Nephron progenitor cell (in vitro differentiated cells): ENCODE measurements around the gene KCNJ8.
"Not testable (repeated sequence)": the region's sequence is repeated elsewhere in the genome, so short reads cannot be mapped to it uniquely, and the experiment has no call there.

Experiments used
- DNase-seq: peaks from one replicate; pipeline ENCODE4 v3.0.0; 2021
- H3K27ac Mint-ChIP-seq: 2 replicates; pipeline ENCODE4 v1.8.0; 2021; ENCODE audit warnings: mild to moderate bottlenecking, moderate library complexity, mixed read lengths
- H3K27me3 Mint-ChIP-seq: 2 replicates; pipeline ENCODE4 v1.8.0; 2021; ENCODE audit warnings: mild to moderate bottlenecking, low read depth, mixed read lengths; ENCODE audit not compliant: poor library complexity
- H3K36me3 Mint-ChIP-seq: 2 replicates; pipeline ENCODE4 v1.8.0; 2021; ENCODE audit warnings: low read depth, mixed read lengths
- H3K4me1 Mint-ChIP-seq: 2 replicates; pipeline ENCODE4 v1.8.0; 2021; ENCODE audit warnings: mixed read lengths
- H3K4me3 Mint-ChIP-seq: 2 replicates; pipeline ENCODE4 v1.8.0; 2021; ENCODE audit warnings: mild to moderate bottlenecking, moderate library complexity, mixed read lengths
- H3K9me3 Mint-ChIP-seq: 2 replicates; pipeline ENCODE4 v1.8.0; 2021; ENCODE audit warnings: mild to moderate bottlenecking, moderate library complexity, mixed read lengths
- CTCF ChIP-seq: fragments of 200-600 bp; sonication (generic); IDR thresholded peaks from 2 replicates; pipeline ENCODE4 v1.5.0; 2021; ENCODE audit warnings: antibody characterized with exemption

Gene KCNJ8

DNA sequence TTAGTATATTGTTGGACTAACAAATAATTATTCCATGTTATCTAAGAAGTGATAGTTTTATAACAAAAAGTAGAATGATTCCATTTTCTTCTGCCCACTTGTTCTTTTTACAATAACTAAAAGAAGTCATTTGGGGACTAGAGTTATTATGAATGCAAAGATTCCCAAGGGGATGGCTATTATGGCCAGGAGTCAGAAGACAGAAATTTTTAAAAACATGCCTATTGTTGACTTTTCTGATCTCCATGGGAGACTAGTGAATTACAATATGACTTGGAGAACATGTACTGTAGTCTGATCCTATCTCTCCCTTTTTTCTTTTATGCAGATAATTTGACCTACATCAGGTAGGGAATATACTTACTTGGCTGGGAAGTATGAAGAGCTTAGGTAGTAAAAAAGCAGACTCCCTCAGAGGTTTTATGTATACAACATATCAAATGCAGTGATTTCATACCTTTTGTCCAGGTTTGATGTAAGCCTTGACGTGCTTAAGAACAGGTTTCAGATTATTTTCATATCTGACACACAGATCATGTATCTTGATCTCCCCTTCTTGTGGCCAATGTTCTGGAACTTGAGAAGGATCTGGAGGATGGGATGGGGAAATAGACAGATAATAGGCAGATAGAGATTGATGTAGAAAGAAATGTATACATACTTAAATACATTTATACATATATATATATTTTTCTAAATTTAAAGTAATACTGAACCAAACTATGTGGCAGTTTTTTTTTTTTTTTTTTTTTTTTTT, 41.0 kb upstream of the KCNJ8 start:
- H3K27me3 Mint-ChIP-seq: no peaks in the 10 kb centered on the region
- peaks cover 21% of the 10 kb centered on the region for H3K4me1 Mint-ChIP-seq
- no peak for TF ChIP-seq CTCF
- H3K9me3 Mint-ChIP-seq: peaks cover 5% of the 10 kb centered on the region
- H3K4me3 Mint-ChIP-seq: no peak overlapping the region
- no peak for DNase-seq
- H3K27ac Mint-ChIP-seq: no peak overlapping the region
- H3K36me3 Mint-ChIP-seq: peaks cover 32% of the 10 kb centered on the region

DNA sequence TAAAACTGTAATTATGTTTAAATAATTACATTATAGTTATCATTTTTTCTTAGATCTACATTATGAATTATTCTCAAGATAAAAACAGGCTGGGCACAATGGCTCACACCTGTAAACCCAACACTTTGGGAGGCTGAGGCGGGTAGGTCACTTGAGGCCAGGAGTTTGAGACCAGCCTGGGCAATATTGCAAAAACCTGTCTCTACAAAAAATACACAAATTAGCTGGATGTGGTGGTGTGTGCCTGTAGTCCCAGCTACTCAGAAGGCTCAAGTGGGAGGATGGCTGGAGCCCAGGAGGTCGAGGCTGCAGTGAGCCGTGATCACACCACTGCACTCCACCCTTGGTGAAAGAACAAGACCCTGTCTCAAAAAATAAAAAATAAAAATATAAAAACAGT, 40.3 kb upstream of the KCNJ8 start:
- Mint-ChIP-seq H3K27ac (no peak overlapping the region), H3K4me1 (peaks cover 15% of the 10 kb centered on the region), H3K4me3 (no peak overlapping the region), H3K9me3 (peaks cover 8% of the 10 kb centered on the region), H3K36me3 (peaks cover 37% of the 10 kb centered on the region), H3K27me3 (no peaks in the 10 kb centered on the region)
- TF ChIP-seq CTCF: no peak
- DNase-seq: no peak

- peaks cover 8% of the 10 kb centered on the region for H3K9me3 Mint-ChIP-seq
- peaks cover 37% of the 10 kb centered on the region for H3K36me3 Mint-ChIP-seq
- DNase-seq: no peak
- TF ChIP-seq CTCF: no peak
- no peaks in the 10 kb centered on the region for H3K27me3 Mint-ChIP-seq
- H3K4me3 Mint-ChIP-seq: no peak overlapping the region
- H3K4me1 Mint-ChIP-seq: peaks cover 10% of the 10 kb centered on the region
- no peak overlapping the region for H3K27ac Mint-ChIP-seq
These were observed 39.8 kb upstream of the KCNJ8 start for GRCh38 chr12:21814327-21814726.

DNA sequence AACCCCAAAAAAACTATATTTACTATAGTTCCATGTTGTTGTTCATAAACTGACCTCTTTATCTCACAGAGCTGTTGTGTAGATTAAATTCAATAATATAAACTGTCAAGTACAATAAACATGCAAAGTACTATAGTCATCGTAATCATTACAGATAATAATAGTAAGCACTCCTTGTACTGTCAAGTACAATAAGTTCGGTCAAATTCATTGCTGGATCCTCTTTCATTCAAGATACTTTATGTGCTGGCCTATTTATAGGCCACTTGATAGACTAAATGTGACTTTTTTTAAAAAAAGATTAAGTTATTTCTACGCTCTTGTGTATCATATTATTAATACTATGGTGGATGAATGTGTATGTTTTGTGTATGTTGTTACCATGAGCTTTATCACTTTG, 39.2 kb upstream of the KCNJ8 start:
- no peak for TF ChIP-seq CTCF
- Mint-ChIP-seq H3K4me1 (peaks cover 4% of the 10 kb centered on the region), H3K27me3 (no peaks in the 10 kb centered on the region), H3K9me3 (peaks cover 8% of the 10 kb centered on the region), H3K27ac (no peak overlapping the region), H3K4me3 (no peak overlapping the region), H3K36me3 (peaks cover 37% of the 10 kb centered on the region)
- DNase-seq: no peak

- Mint-ChIP-seq H3K27me3 (no peaks in the 10 kb centered on the region), H3K9me3 (peaks cover 8% of the 10 kb centered on the region), H3K36me3 (peaks cover 37% of the 10 kb centered on the region), H3K27ac (no peak overlapping the region), H3K4me3 (no peak overlapping the region), H3K4me1 (no peaks in the 10 kb centered on the region)
- TF ChIP-seq CTCF: no peak
- DNase-seq: no peak
These were observed 38.6 kb upstream of the KCNJ8 start for GRCh38 chr12:21813125-21813524.

DNA sequence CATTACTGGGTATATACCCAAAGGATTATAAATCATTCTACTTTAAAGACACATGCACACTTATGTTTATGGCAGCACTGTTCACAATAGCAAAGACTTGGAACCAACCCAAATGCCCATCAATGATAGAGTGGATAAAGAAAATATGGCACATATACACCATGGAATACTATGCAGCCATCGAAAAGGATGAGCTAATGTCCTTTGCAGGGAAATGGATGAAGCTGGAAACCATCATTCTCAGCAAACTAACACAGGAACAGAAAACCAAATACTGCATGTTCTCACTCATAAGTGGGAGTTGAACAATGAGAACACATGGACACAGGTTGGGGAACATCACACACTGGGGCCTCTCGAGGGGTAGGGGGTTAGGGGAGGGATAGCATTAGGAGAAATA, 37.8 kb upstream of the KCNJ8 start:
- not testable (repeated sequence) for DNase-seq, H3K4me3 Mint-ChIP-seq, H3K9me3 Mint-ChIP-seq, H3K4me1 Mint-ChIP-seq, H3K27ac Mint-ChIP-seq, H3K27me3 Mint-ChIP-seq
- peaks cover 37% of the 10 kb centered on the region for H3K36me3 Mint-ChIP-seq
